ENCODE measurements around the gene ADAM10. TPM values are rescaled to one million over a fixed set of nuclear protein-coding genes. Genes with fewer than 3 reads are reported as not detected.

The ADAM10 gene
- total and polyA plus RNA-seq, 2 of the 4 experiments (the other 2 are of a cell fraction), result 110 to 185 TPM

DNA sequence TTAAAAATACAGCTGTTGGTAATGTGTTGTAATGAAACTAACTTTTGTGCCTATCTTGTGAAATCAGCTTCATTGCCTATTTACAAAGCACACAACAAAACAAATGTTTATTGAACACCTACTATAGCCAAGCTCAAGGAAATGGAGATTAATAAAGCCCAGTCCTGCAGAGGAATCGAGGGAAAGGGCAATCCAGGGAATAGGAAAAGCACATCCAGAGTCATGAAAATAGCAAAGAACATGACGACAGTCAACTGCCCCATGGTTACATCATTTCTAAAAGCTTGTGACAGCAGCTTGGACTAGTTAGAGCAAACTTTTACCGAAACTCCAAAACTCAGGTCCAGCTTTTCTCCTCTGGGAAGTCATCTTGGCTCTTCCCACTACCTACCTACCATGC lies 160.5 kb downstream of the ADAM10 start:
- H3K14ac ChIP-seq (replicated peaks; ENCODE audit: low read depth, low read length), result no peak overlapping the region; the same call in 1 of the 2 replicates
- intact Hi-C loops (cut with micrococcal nuclease), result no loop called here

More for the DNA sequence above, 160.5 kb downstream of the ADAM10 start:
- no peak overlapping the region for H2AK5ac ChIP-seq (ENCODE audit: low read depth, low read length)
- no peak overlapping the region for H3K18ac ChIP-seq (ENCODE audit: low read depth, low read length)
- in situ Hi-C loops (cut with MboI; ENCODE audit: low sequenced_read_pairs) (no loop called here), dilution Hi-C loops (cut with HindIII; ENCODE audit: low sequenced_read_pairs, unreplicated experiment) (no loop called here)
- ChIA-PET CTCF (interaction anchor here (0.6 kb wide), 1 partner anchor 56 kb away, joined by 3 read pairs; no protein-coding TSS in a partner anchor), POLR2A (ENCODE audit: unreplicated experiment) (no interaction called here)
- no peak overlapping the region for H3K56ac ChIP-seq (ENCODE audit: extremely low read depth, insufficient read depth, low read length)
- H3K4ac ChIP-seq (ENCODE audit: low read depth, low read length), result no peak overlapping the region
- no peak overlapping the region for H3K9ac ChIP-seq (ENCODE audit: low read depth, low read length)
- H4K20me1 ChIP-seq (ENCODE audit: insufficient read depth, low read length), result no peaks in the 10 kb centered on the region
- peaks cover 2% of the 10 kb centered on the region; the same call in 1 of the 2 replicates for H3K9me1 ChIP-seq (ENCODE audit: insufficient read depth, low read length)
- DNase-seq (no peak), ATAC-seq (ENCODE audit: low read depth) (no peak)
- H4K5ac ChIP-seq (ENCODE audit: low read depth, low read length), result no peak overlapping the region; the same call in 1 of the 2 replicates
- no peak overlapping the region for H2AFZ ChIP-seq (replicated peaks; ENCODE audit: low read length, poor library complexity)
- 78% methylated on average over 2 of the region's 3 CpGs; no CpG with 5 or more reads in 1 of the 2 experiments for WGBS, 2 experiments (ENCODE audit: extremely low coverage in 2 of 2, insufficient read length in 1 of 2)
- no peak overlapping the region for H3K27ac ChIP-seq (ENCODE audit: insufficient read depth, low read length)
- H4K8ac ChIP-seq (ENCODE audit: low read depth in 2 of 2, low read length in 2 of 2), result no peak overlapping the region
- no peak overlapping the region for H2BK20ac ChIP-seq (ENCODE audit: low read depth, low read length)
- H3K4me2 ChIP-seq (ENCODE audit: low read depth, low read length), result no peak overlapping the region
- TF ChIP-seq, protein P1, sequence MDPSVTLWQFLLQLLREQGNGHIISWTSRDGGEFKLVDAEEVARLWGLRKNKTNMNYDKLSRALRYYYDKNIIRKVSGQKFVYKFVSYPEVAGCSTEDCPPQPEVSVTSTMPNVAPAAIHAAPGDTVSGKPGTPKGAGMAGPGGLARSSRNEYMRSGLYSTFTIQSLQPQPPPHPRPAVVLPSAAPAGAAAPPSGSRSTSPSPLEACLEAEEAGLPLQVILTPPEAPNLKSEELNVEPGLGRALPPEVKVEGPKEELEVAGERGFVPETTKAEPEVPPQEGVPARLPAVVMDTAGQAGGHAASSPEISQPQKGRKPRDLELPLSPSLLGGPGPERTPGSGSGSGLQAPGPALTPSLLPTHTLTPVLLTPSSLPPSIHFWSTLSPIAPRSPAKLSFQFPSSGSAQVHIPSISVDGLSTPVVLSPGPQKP (IDR thresholded peaks at IDR 0.05; ENCODE audit: borderline replicate concordance, low read depth, low read length), result no peak
- TF ChIP-seq POLR2A (IDR thresholded peaks at IDR 0.05; ENCODE audit: low read depth, low read length) (no peak), MAFK (IDR thresholded peaks at IDR 0.05; ENCODE audit: low read depth, low read length) (no peak)
- H2AK9ac ChIP-seq (replicated peaks; ENCODE audit: low read depth, low read length, poor library complexity), result no peak overlapping the region
- H4K91ac ChIP-seq (ENCODE audit: insufficient read depth, low read depth, low read length), result no peak overlapping the region
- no peaks in the 10 kb centered on the region for H3K9me3 ChIP-seq (ENCODE audit: control insufficient read depth, insufficient read depth, low read length)
- no peaks in the 10 kb centered on the region for H3K27me3 ChIP-seq (ENCODE audit: control insufficient read depth, insufficient read depth, low read length)
- H3K4me1 ChIP-seq (ENCODE audit: control insufficient read depth, insufficient read depth, low read length), result peaks cover 5% of the 10 kb centered on the region; the same call in 1 of the 2 replicates
- H2BK120ac ChIP-seq (ENCODE audit: low read depth, low read length), result no peak overlapping the region
- H3K79me1 ChIP-seq (ENCODE audit: low read depth in 1 of 2, low read length in 2 of 2), result no peaks in the 10 kb centered on the region; a peak in 1 of 4 replicates
- H3K36me3 ChIP-seq (ENCODE audit: control insufficient read depth, insufficient read depth, low read length), result no peaks in the 10 kb centered on the region
- BruUV-seq (replicated peaks), result no TSS peak
- H2BK15ac ChIP-seq (ENCODE audit: low read depth, low read length), result no peak overlapping the region
- no peak overlapping the region for H2BK5ac ChIP-seq (ENCODE audit: low read depth, low read length, poor library complexity, severe bottlenecking)
- no peak overlapping the region for H3K23ac ChIP-seq (ENCODE audit: low read depth, low read length)
- H3K4me3 ChIP-seq (ENCODE audit: insufficient read depth, low read depth, low read length), result no peak overlapping the region
